Calu3 (cell line): ENCODE measurements around the gene BFAR. TPM values are rescaled to one million over a fixed set of nuclear protein-coding genes. Genes with fewer than 3 reads are reported as not detected.

Source experiments
- BruUV-seq: library from RNA; stranded (reverse); fragments of 400-500 nt; replicated peaks from 2 replicates; lab custom pipeline; 2021; lab: Mats Ljungman, UMichigan
- CTCF ChIA-PET: fragments of 300-600 bp; sonication (Branson Sonifier 250); formaldehyde crosslinking; loops from one replicate; lab custom pipeline; 2022; ENCODE audit warnings: antibody characterized with exemption; lab: Charles Lee
- DNase-seq: peaks from one replicate; pipeline ENCODE4 v3.0.0; 2022
- H3K27ac Mint-ChIP-seq: one replicate; pipeline ENCODE4 v1.8.0; 2022; ENCODE audit warnings: mixed read lengths; ENCODE audit not compliant: unreplicated experiment
- H3K27me3 Mint-ChIP-seq: one replicate; pipeline ENCODE4 v1.8.0; 2022; ENCODE audit warnings: mixed read lengths; ENCODE audit not compliant: unreplicated experiment
- H3K36me3 Mint-ChIP-seq: one replicate; pipeline ENCODE4 v1.8.0; 2022; ENCODE audit warnings: mild to moderate bottlenecking, moderate library complexity, mixed read lengths; ENCODE audit not compliant: insufficient read depth, unreplicated experiment
- H3K4me1 Mint-ChIP-seq: one replicate; pipeline ENCODE4 v1.8.0; 2022; ENCODE audit warnings: mild to moderate bottlenecking, low read depth, mixed read lengths; ENCODE audit not compliant: unreplicated experiment
- H3K4me3 Mint-ChIP-seq: one replicate; pipeline ENCODE4 v1.8.0; 2022; ENCODE audit warnings: mild to moderate bottlenecking, low read depth, moderate library complexity, mixed read lengths; ENCODE audit not compliant: unreplicated experiment
- H3K9me3 Mint-ChIP-seq: one replicate; pipeline ENCODE4 v1.8.0; 2022; ENCODE audit warnings: low read depth, mixed read lengths; ENCODE audit not compliant: unreplicated experiment
- intact Hi-C: fragments of 100-400 bp; cut with micrococcal nuclease; formaldehyde crosslinking; loops from one replicate; pipeline ENCODE4 v1.10.0; 2022; ENCODE audit not compliant: unreplicated experiment
- total RNA-seq: library from RNA; stranded (reverse); gene quantifications from 2 replicates; pipeline ENCODE4 v1.2.3, GENCODE V29; 2022
- TF ChIP-seq, protein P1 (sequence below): fragments of 200-600 bp; IDR thresholded peaks from one replicate; pipeline ENCODE4 v1.8.0; 2022; ENCODE audit warnings: antibody characterized with exemption; ENCODE audit not compliant: unreplicated experiment

BFAR gene
- total RNA-seq, 1 experiment from 2014 or later: 83.8 TPM

DNA sequence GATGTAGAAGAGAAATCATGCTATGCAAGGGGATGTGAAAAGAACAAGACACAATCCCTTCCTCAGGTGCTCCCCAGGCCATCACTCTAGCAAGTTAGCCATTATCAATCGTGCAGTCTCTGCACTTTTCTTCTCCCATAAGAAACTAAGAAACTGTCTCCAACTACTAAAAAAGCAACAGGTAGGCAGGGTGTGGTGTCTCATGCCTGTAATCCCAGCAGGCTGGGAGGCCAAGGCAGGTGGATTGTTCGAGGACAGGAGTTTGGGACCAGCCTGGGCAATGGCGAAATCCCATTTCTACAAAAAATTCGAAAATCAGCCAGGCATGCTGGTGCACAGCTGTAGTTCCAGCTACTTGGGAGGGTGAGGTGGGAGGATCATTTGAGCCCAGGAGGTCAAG lies 16.5 kb upstream of the BFAR start:
- Mint-ChIP-seq H3K27me3 (no peaks in the 10 kb centered on the region), H3K4me1 (no peaks in the 10 kb centered on the region), H3K27ac (no peak overlapping the region), H3K36me3 (peaks cover 53% of the 10 kb centered on the region), H3K9me3 (no peaks in the 10 kb centered on the region), H3K4me3 (no peak overlapping the region)
- no peak for DNase-seq
- intact Hi-C loops: no loop called here
- CTCF ChIA-PET: no interaction called here
- BruUV-seq: no TSS peak
- TF ChIP-seq, protein P1, sequence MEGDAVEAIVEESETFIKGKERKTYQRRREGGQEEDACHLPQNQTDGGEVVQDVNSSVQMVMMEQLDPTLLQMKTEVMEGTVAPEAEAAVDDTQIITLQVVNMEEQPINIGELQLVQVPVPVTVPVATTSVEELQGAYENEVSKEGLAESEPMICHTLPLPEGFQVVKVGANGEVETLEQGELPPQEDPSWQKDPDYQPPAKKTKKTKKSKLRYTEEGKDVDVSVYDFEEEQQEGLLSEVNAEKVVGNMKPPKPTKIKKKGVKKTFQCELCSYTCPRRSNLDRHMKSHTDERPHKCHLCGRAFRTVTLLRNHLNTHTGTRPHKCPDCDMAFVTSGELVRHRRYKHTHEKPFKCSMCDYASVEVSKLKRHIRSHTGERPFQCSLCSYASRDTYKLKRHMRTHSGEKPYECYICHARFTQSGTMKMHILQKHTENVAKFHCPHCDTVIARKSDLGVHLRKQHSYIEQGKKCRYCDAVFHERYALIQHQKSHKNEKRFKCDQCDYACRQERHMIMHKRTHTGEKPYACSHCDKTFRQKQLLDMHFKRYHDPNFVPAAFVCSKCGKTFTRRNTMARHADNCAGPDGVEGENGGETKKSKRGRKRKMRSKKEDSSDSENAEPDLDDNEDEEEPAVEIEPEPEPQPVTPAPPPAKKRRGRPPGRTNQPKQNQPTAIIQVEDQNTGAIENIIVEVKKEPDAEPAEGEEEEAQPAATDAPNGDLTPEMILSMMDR: no peak

DNA sequence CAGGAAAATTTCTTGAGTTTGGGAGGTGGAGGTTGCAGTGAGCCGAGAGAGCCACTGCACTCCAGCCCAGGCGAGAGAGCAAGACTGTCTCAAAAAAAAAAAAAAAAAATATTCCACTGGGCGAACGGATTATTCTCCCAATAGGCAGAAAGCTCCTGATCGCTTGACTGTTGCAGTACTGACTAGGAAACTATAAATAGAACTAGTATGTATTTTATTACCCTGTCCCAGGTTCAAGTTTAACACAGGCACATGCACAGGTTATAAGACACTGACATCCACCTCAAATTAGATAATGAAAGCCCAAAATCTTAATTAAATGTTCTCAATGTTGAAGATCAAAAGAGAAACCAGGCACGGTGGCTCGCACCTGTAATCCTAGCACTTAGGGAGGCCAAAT lies 14.2 kb upstream of the BFAR start:
- BruUV-seq: no TSS peak
- Mint-ChIP-seq H3K9me3 (no peaks in the 10 kb centered on the region), H3K27ac (no peak overlapping the region), H3K4me1 (no peaks in the 10 kb centered on the region), H3K4me3 (no peak overlapping the region), H3K36me3 (peaks cover 61% of the 10 kb centered on the region), H3K27me3 (no peaks in the 10 kb centered on the region)
- TF ChIP-seq, protein P1: no peak
- CTCF ChIA-PET: no interaction called here
- intact Hi-C loops: no loop called here
- no peak for DNase-seq

DNA sequence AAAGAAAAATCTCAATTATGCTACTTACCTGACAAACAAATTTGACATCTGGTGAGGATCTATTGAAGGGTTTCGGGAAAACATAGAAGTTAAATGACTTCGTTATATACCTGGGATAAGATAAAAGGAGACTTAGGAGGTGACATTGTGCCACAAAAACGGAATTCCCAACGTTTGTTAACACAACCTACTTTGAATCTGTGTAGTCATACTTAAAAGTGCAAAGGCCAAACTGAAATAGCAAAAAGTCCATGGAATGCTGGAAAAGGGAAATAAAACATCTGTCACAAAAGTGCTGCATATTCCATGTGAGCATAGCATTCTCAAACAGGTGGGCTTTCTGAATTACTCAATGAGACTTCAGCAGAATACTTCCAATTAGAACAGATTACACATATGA lies 5.7 kb upstream of the BFAR start:
- CTCF ChIA-PET: no interaction called here
- H3K27ac Mint-ChIP-seq: no peak overlapping the region
- BruUV-seq: no TSS peak
- TF ChIP-seq, protein P1: no peak
- intact Hi-C loops: loop anchor here (5.0 kb wide), 1 partner anchor 80 kb away; no protein-coding TSS in a partner anchor
- peaks cover 86% of the 10 kb centered on the region for H3K36me3 Mint-ChIP-seq
- no peak for DNase-seq
- peaks cover 3% of the 10 kb centered on the region for H3K9me3 Mint-ChIP-seq
- no peak overlapping the region for H3K4me3 Mint-ChIP-seq
- H3K27me3 Mint-ChIP-seq: no peaks in the 10 kb centered on the region
- H3K4me1 Mint-ChIP-seq: peaks cover 21% of the 10 kb centered on the region

DNA sequence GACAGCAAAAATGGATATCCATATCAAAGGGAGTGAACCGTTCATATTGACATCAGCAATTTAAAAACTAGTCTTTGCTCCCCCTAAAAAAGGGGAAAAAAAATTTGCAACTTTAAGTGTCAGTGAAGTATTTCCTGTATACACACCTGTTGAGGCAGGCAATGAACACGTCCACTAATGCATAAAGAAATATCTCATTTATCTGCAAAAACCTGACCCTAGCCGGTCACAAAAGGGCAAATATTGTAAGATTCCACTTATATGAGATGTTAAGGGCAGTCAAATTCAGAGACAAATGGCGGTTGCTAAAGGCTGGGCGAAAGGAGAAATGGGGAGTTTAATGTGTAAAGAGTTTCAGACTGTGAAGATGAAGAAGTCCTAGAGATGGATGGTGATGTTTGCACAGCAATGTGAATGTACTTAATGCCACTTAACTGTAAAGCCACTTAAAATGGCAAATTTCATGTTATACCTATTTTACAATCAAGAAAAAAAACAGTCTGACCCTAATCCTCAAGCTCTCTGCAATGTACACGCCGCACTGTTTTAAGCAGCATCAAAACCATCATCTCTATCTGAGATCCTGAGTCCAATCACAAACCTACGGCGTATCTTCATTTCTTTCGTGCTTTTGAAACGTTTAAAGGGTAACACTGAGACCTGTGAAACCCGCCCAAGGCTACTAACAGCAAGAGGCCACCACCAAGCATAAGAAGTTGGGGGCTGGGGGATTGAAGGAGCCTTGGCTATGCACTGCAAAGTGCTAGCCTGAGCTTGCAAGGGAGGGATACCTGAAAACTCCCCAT lies 3.7 kb upstream of the BFAR start:
- Mint-ChIP-seq H3K27me3 (no peaks in the 10 kb centered on the region), H3K4me3 (peak overlapping the region; percentile 83), H3K4me1 (peaks cover 22% of the 10 kb centered on the region), H3K9me3 (peaks cover 3% of the 10 kb centered on the region), H3K36me3 (peaks cover 89% of the 10 kb centered on the region), H3K27ac (peak overlapping the region; percentile 83)
- TSS peak; percentile 11 for BruUV-seq
- DNase-seq: no peak
- CTCF ChIA-PET: no interaction called here
- TF ChIP-seq, protein P1: no peak
- intact Hi-C loops: loop anchor here (5.0 kb wide), 1 partner anchor 82 kb away; no protein-coding TSS in a partner anchor
